Gastroesophageal sphincter (tissue), 4 donors: ENCODE results near the gene SLC22A15. TPM values are rescaled to one million over a fixed set of nuclear protein-coding genes. Genes with fewer than 3 reads are reported as not detected.
A peak's percentile ranks its signal among the peaks of the same experiment; 100 is the strongest.

Experiments
- ATAC-seq: fragments of 150-250 bp; one replicate; pipeline ENCODE4 v1.9.1; 2016; ENCODE audit warnings: mild to moderate bottlenecking, moderate library complexity
- H3K27ac ChIP-seq, 4 donors: fragments of 200-600 bp; sonication (generic) in 3 of 4; 1 replicate in 3 of 4; 2 replicates in 1 of 4; pipeline ENCODE4 v1.5.1; 2016 to 2019
- H3K27me3 ChIP-seq: fragments of 200-600 bp; sonication (generic); one replicate; pipeline ENCODE4 v1.5.1; 2019
- H3K36me3 ChIP-seq, 2 donors: fragments of 200-600 bp; sonication (generic); one replicate each; pipeline ENCODE4 v1.5.1; 2019; ENCODE audit warnings: control low read depth in 1 of 2
- H3K4me1 ChIP-seq, 3 donors: fragments of 200-600 bp; sonication (generic); 1 replicate in 2 of 3; 2 replicates in 1 of 3; pipeline ENCODE4 v1.5.1; 2016 to 2019; ENCODE audit warnings: control low read depth in 2 of 3
- H3K4me3 ChIP-seq, 2 donors: fragments of 200-600 bp; sonication (generic); one replicate each; pipeline ENCODE4 v1.5.1; 2019; ENCODE audit warnings: mild to moderate bottlenecking in 1 of 2, moderate library complexity in 1 of 2
- H3K9me3 ChIP-seq, 3 donors: fragments of 200-600 bp; sonication (generic); one replicate each; pipeline ENCODE4 v1.5.1; 2017 to 2019; ENCODE audit warnings: control low read depth in 2 of 3
- EP300 ChIP-seq: sonication (generic); formaldehyde crosslinking; IDR thresholded peaks from one replicate; pipeline ENCODE4 v1.6.1; 2017; ENCODE audit warnings: antibody characterized with exemption, mild to moderate bottlenecking
- POLR2A ChIP-seq, 2 donors: fragments of 450-650 bp; IDR thresholded peaks; one replicate each; pipeline ENCODE4 v1.6.1; 2017; ENCODE audit warnings: antibody characterized with exemption in 2 of 2, mild to moderate bottlenecking in 2 of 2, moderate library complexity in 1 of 2
- POLR2AphosphoS5 ChIP-seq: sonication (generic); formaldehyde crosslinking; IDR thresholded peaks from one replicate; pipeline ENCODE4 v1.6.1; 2017; ENCODE audit warnings: antibody characterized with exemption
- WGBS, 2 donors: methylation state at CpG; one replicate each; pipeline ENCODE4 v1.1.5; 2018; ENCODE audit warnings: low coverage in 1 of 2; 5-methylcytosine and 5-hydroxymethylcytosine counted together
- total RNA-seq, 4 donors: library from RNA; depleted of rRNA; stranded (reverse); fragments of >200 nt; gene quantifications; one replicate each; pipeline ENCODE4 v1.1.0, GENCODE V29; 2016
- TF ChIP-seq, protein P1 (sequence below), 4 experiments: fragments of 200-600 bp in 2 of 4; fragments of 450-650 bp in 2 of 4; sonication (generic) in 1 of 4; IDR thresholded peaks; one replicate each; pipeline ENCODE4 v1.5.1; 2017 to 2019; ENCODE audit warnings: antibody characterized with exemption in 4 of 4, mild to moderate bottlenecking in 2 of 4, moderate library complexity in 2 of 4

SLC22A15 gene
- 1 to 10 TPM; 2.3 to 6.5 (median 4.1) TPM for total RNA-seq

DNA sequence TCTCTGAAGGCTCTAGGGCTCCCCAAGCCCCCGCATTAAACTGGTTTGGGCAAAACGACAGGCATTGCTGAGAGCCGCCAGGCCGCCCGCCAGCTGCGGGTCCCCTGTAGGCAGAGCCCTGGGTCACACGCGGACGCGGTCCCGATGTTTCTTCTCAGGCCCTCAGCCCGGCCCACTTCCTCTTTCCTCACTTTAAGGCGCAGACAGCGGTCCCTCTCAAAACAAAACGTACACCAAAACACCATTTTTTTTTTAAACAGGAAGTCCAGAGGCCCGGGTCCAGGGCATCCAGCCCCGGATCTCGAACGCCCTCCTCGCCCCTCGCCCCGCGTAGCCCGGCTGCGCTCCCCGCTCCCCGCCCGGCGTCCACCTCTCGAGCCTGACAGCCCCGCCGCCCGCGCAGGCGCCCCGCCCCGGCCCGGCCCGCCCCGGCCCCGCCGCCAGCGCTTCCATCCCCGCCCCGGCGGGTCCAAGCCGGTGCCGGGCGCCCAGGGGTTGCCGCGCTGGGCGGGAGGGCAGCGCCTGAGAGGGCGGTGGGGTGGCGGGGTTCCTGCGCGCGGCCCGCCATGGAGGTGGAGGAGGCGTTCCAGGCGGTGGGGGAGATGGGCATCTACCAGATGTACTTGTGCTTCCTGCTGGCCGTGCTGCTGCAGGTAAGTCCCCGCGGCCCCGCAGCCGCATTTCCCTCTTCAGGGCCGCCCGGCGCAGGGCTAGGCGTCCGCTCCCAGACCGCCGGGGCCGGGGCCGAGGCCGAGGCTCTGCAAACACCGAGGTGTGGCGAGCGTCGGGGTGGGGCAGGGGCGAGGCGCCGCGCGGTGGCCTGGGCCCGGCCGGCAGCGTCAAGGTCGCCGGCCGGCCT, at the start of gene SLC22A15:
SLC22A15 (plus strand) TSS at position 452 of the 859 bp plus-strand sequence; CDS start at position 567, 115 bp downstream.
- peak; percentile 73 for ATAC-seq
- H3K27ac ChIP-seq = peak within 1 kb of the TSS in 3 of 4 donors; percentile 56 to 79 (median 69)
- H3K4me1 ChIP-seq = peaks cover 0 to 16% (median 0%) of the 10 kb centered on the region in 3 donors
- peaks cover 32% of the 10 kb centered on the region for H3K27me3 ChIP-seq
- 0% methylated on average over 13 of the region's 91 CpGs for WGBS, 2 donors
- H3K36me3 ChIP-seq = no peaks in the 10 kb centered on the region
- peak within 1 kb of the TSS; percentile 53 to 67 for H3K4me3 ChIP-seq
- TF ChIP-seq POLR2AphosphoS5 (no peak), POLR2A (IDR thresholded peaks at IDR 0.05) (no peak), EP300 (no peak)
- TF ChIP-seq, protein P1, sequence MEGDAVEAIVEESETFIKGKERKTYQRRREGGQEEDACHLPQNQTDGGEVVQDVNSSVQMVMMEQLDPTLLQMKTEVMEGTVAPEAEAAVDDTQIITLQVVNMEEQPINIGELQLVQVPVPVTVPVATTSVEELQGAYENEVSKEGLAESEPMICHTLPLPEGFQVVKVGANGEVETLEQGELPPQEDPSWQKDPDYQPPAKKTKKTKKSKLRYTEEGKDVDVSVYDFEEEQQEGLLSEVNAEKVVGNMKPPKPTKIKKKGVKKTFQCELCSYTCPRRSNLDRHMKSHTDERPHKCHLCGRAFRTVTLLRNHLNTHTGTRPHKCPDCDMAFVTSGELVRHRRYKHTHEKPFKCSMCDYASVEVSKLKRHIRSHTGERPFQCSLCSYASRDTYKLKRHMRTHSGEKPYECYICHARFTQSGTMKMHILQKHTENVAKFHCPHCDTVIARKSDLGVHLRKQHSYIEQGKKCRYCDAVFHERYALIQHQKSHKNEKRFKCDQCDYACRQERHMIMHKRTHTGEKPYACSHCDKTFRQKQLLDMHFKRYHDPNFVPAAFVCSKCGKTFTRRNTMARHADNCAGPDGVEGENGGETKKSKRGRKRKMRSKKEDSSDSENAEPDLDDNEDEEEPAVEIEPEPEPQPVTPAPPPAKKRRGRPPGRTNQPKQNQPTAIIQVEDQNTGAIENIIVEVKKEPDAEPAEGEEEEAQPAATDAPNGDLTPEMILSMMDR (IDR thresholded peaks at IDR 0.05) = no peak
- no peaks in the 10 kb centered on the region for H3K9me3 ChIP-seq

DNA sequence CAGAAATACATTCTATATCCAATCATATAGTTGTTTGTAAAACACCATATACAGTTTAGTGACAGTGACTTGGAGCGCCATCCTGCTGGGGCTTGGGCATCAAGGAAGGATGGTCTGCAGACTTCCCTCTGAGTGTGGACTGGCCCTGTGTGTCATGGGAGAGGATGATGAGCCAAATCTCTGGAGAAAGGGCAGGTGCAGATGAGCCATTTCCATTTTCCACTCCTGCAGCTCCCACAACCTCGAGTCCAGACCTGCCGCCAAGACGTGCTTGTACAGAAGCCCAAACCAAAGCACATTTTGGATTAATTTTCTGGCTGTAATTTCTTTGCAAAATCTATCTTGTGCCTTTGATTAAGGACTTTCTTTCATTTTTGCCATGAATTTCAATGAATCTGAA, 48.3 kb upstream of the SLC22A15 start:
- no peak overlapping the region for H3K4me3 ChIP-seq
- WGBS, 2 donors = 57 to 77% methylated on average over 3 of the region's 4 CpGs
- ATAC-seq = no peak

DNA sequence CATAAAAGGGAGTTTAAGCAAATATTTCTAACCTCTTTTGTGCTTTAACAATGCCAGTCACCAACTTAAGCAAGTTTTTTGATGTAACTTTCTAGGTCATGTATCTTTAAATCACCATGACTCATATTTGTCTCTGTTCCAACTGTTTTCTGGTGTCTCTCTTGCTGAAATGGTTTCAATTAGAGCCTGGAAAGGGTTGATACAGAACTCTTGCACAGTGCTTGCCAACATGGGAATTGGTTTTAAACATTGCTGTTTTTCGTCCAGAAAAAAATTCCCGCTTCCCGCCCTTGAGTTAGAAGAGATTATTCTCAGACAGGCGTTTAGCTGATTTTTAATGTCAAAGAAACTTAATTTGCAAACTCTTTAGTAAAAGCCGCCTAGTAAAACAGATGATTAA, 46.4 kb upstream of the SLC22A15 start:
- Histone ChIP-seq H3K27ac (no peak overlapping the region), H3K4me3 (no peak overlapping the region), H3K9me3 (no peaks in the 10 kb centered on the region), H3K4me1 (no peaks in the 10 kb centered on the region), H3K36me3 (no peaks in the 10 kb centered on the region), H3K27me3 (no peaks in the 10 kb centered on the region)
- TF ChIP-seq POLR2A (IDR thresholded peaks at IDR 0.05) (no peak), EP300 (no peak), POLR2AphosphoS5 (no peak)
- TF ChIP-seq, protein P1 (IDR thresholded peaks at IDR 0.05) = no peak
- WGBS, 2 donors = 29 to 30% methylated on average over 5 of the region's 5 CpGs
- ATAC-seq = no peak

More for the DNA sequence above, 48.3 kb upstream of the SLC22A15 start:
- no peak for TF ChIP-seq POLR2AphosphoS5
- TF ChIP-seq EP300 = no peak
- no peak for TF ChIP-seq POLR2A (IDR thresholded peaks at IDR 0.05)
- TF ChIP-seq, protein P1 (IDR thresholded peaks at IDR 0.05) = no peak
- Histone ChIP-seq H3K9me3 (no peaks in the 10 kb centered on the region), H3K4me1 (no peaks in the 10 kb centered on the region), H3K27me3 (no peaks in the 10 kb centered on the region), H3K36me3 (no peaks in the 10 kb centered on the region), H3K27ac (no peak overlapping the region)

DNA sequence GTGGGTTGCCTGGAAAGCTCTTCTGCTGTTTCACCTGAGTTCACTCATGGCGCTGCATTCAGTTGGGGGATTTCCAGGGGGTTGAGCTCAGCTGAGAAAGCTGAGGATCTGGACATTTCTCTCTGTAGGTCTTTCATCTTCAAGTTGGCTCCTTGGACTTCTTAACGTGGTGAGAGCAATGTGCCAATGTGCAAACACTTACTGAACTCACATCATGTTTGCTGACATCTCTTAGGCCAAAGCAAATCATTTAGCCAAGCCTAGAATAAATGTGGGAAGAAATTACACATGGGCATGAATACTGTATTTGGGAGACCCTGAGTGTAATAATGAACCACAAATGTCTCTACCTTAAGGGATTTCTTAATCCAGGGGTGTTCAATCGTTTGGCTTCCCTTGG, 42.7 kb upstream of the SLC22A15 start:
- TF ChIP-seq, protein P1 (IDR thresholded peaks at IDR 0.05) = no peak
- TF ChIP-seq POLR2AphosphoS5 = no peak
- no peak for TF ChIP-seq POLR2A (IDR thresholded peaks at IDR 0.05)
- no peak for TF ChIP-seq EP300
- WGBS, 2 donors = 70 to 90% methylated on average over 2 to 3 of the region's 3 CpGs
- ATAC-seq = no peak

DNA sequence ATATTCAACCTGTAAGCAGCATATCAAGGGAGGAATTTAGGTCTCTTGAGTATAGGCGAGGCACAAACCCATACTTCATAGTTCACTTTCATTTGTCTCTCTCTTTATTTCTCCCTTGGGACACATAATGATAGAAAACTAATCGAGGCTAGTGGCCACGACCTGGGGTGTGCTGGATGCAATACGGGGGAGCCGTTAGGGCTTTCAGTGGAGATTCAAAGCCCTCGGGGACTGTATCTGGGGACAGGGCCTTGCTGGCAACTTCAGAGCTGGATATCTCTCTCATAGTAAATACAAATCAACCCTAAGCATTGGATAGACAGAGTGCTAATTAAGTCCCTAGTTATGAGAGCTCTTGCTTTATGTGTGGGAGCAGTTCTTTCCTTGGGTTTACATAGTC, 36.9 kb upstream of the SLC22A15 start:
- Histone ChIP-seq H3K36me3 (no peaks in the 10 kb centered on the region), H3K4me3 (no peak overlapping the region), H3K27me3 (no peaks in the 10 kb centered on the region), H3K27ac (no peak overlapping the region), H3K4me1 (no peaks in the 10 kb centered on the region), H3K9me3 (no peaks in the 10 kb centered on the region)
- no peak for TF ChIP-seq POLR2A (IDR thresholded peaks at IDR 0.05)
- TF ChIP-seq, protein P1 (IDR thresholded peaks at IDR 0.05) = no peak
- no peak for TF ChIP-seq EP300
- TF ChIP-seq POLR2AphosphoS5 = no peak
- 69 to 77% methylated on average over 3 to 5 of the region's 6 CpGs for WGBS, 2 donors
- ATAC-seq = no peak

More for the DNA sequence above, 42.7 kb upstream of the SLC22A15 start:
- no peaks in the 10 kb centered on the region for H3K27me3 ChIP-seq
- H3K4me1 ChIP-seq = no peaks in the 10 kb centered on the region
- H3K27ac ChIP-seq = no peak overlapping the region
- no peaks in the 10 kb centered on the region for H3K9me3 ChIP-seq
- no peaks in the 10 kb centered on the region for H3K36me3 ChIP-seq
- H3K4me3 ChIP-seq = no peak overlapping the region
